Measurements from ENCODE around the gene CIROP. TPM values are rescaled to one million over a fixed set of nuclear protein-coding genes. Genes with fewer than 3 reads are reported as not detected.

CIROP gene
- polyA plus RNA-seq, 1 experiment = 0.07 TPM

GRCh38 chr14:23093104-23093503 lies 11.7 kb downstream of the CIROP start:
- Histone ChIP-seq H3K27ac (ENCODE audit: low read depth, low read length) (no peak overlapping the region), H3K9me3 (ENCODE audit: control insufficient read depth, insufficient read depth, low read length) (no peaks in the 10 kb centered on the region), H3K4me3 (ENCODE audit: low read depth, low read length) (peak overlapping the region; percentile 95), H3K27me3 (ENCODE audit: control insufficient read depth, insufficient read depth, low read length) (no peaks in the 10 kb centered on the region)
- ChIA-PET CTCF (interaction anchor here (1.2 to 17.2 kb wide), 4 partner anchors 10 to 26 kb away, joined by 3 to 317 read pairs (median 46); no protein-coding TSS in a partner anchor), POLR2A (no interaction called here)
- TF ChIP-seq CTCF (IDR thresholded peaks at IDR 0.05; ENCODE audit: low read depth, low read length) = no peak
- DNase-seq (ENCODE audit: low read depth, low spot score) = no peak

GRCh38 chr14:23091294-23092225 lies 13.2 kb downstream of the CIROP start:
- POLR2A ChIA-PET = no interaction called here
- no peak for TF ChIP-seq CTCF (IDR thresholded peaks at IDR 0.05; ENCODE audit: low read depth, low read length)

GRCh38 chr14:23090254-23090636 lies 14.5 kb downstream of the CIROP start:
- Histone ChIP-seq H3K27ac (ENCODE audit: low read depth, low read length) (no peak overlapping the region), H3K4me3 (ENCODE audit: low read depth, low read length) (no peak overlapping the region), H3K9me3 (ENCODE audit: control insufficient read depth, insufficient read depth, low read length) (no peaks in the 10 kb centered on the region), H3K27me3 (ENCODE audit: control insufficient read depth, insufficient read depth, low read length) (no peaks in the 10 kb centered on the region)
- CTCF ChIA-PET = interaction anchor here (0.8 to 17.2 kb wide), 5 partner anchors 12 to 30 kb away, joined by 3 to 317 read pairs (median 7); no protein-coding TSS in a partner anchor
- POLR2A ChIA-PET = no interaction called here
- no peak for TF ChIP-seq CTCF (IDR thresholded peaks at IDR 0.05; ENCODE audit: low read depth, low read length)
- DNase-seq (ENCODE audit: low read depth, low spot score) = no peak

More at GRCh38 chr14:23091294-23092225, 13.2 kb downstream of the CIROP start:
- CTCF ChIA-PET = interaction anchor here (0.8 to 17.2 kb wide), 8 partner anchors 8 to 105 kb away, joined by 3 to 317 read pairs (median 8); no protein-coding TSS in a partner anchor
- Histone ChIP-seq H3K27me3 (ENCODE audit: control insufficient read depth, insufficient read depth, low read length) (no peaks in the 10 kb centered on the region), H3K27ac (ENCODE audit: low read depth, low read length) (no peak overlapping the region), H3K9me3 (ENCODE audit: control insufficient read depth, insufficient read depth, low read length) (no peaks in the 10 kb centered on the region), H3K4me3 (ENCODE audit: low read depth, low read length) (no peak overlapping the region)
- DNase-seq (ENCODE audit: low read depth, low spot score) = no peak

GRCh38 chr14:23089498-23090253 lies 15.1 kb downstream of the CIROP start:
- no peaks in the 10 kb centered on the region for H3K27me3 ChIP-seq (ENCODE audit: control insufficient read depth, insufficient read depth, low read length)
- DNase-seq (ENCODE audit: low read depth, low spot score) = no peak
- TF ChIP-seq CTCF (IDR thresholded peaks at IDR 0.05; ENCODE audit: low read depth, low read length) = no peak
- POLR2A ChIA-PET = no interaction called here
- CTCF ChIA-PET = interaction anchor here (0.5 to 17.2 kb wide), 6 partner anchors 12 to 65 kb away, joined by 3 to 317 read pairs (median 8); no protein-coding TSS in a partner anchor
- H3K4me3 ChIP-seq (ENCODE audit: low read depth, low read length) = no peak overlapping the region
- no peaks in the 10 kb centered on the region for H3K9me3 ChIP-seq (ENCODE audit: control insufficient read depth, insufficient read depth, low read length)
- H3K27ac ChIP-seq (ENCODE audit: low read depth, low read length) = no peak overlapping the region

All from AG04450 (cell line).